Pancreas (tissue), 10 donors: ENCODE data around the gene PIGZ. TPM values are rescaled to one million over a fixed set of nuclear protein-coding genes. Genes with fewer than 3 reads are reported as not detected.
A peak's percentile ranks its signal among the peaks of the same experiment; 100 is the strongest.

Experiments
- ATAC-seq, 4 donors: fragments of 200-7000 bp; cut with Tn5 transposase; one replicate each; pipeline versions ENCODE4 v1.8.0 to v1.9.1; 2020; ENCODE audit warnings: mild to moderate bottlenecking in 4 of 4, moderate library complexity in 4 of 4
- DNase-seq, 6 donors: peaks; one replicate each; pipeline ENCODE4 v3.0.0-alpha.2; 2020
- FAIRE-seq: peaks from 2 replicates; lab custom pipeline; 2012; peaks lifted over from hg19 to GRCh38; lab: Jason Lieb, UNC
- H3K27ac ChIP-seq, 4 donors: fragments of 200-600 bp; sonication (generic); 1 replicate in 3 of 4; 2 replicates in 1 of 4; pipeline versions ENCODE4 v1.5.0 to v1.8.0; 2020
- H3K27me3 ChIP-seq, 4 donors: fragments of 200-600 bp; one replicate each; pipeline ENCODE4 v1.8.0; 2021
- H3K36me3 ChIP-seq, 3 donors: fragments of 200-600 bp; sonication (generic) in 1 of 3; one replicate each; pipeline versions ENCODE4 v1.5.0 to v1.8.0; 2020 to 2021
- H3K4me1 ChIP-seq, 3 donors: fragments of 200-600 bp; one replicate each; pipeline ENCODE4 v1.8.0; 2021
- H3K4me3 ChIP-seq, 4 donors: fragments of 200-600 bp; sonication (generic) in 2 of 4; one replicate each; pipeline versions ENCODE4 v1.5.0 to v1.8.0; 2020 to 2021
- H3K9me3 ChIP-seq, 4 donors: fragments of 200-600 bp; one replicate each; pipeline ENCODE4 v1.8.0; 2021
- WGBS, 2 donors: extraction: QIAGEN DNeasy Blood & Tissue Kit; methylation state at CpG; one replicate each; pipeline ENCODE4 v1.1.7; 2013; 5-methylcytosine and 5-hydroxymethylcytosine counted together
- intact Hi-C, 3 donors: fragments of 100-400 bp; cut with DNase I; formaldehyde crosslinking; loops; one replicate each; pipeline versions ENCODE4 v1.11.1 to v1.14.2; 2022
- polyA plus RNA-seq, 2 donors: library from polyadenylated mRNA; stranded (reverse); fragments of 200-250 nt; gene quantifications; one replicate each; pipeline ENCODE4 v1.2.3, GENCODE V29; 2013
- total RNA-seq, 6 donors: library from RNA; stranded (reverse); fragmentation: NEBNext Ultra II Directional in 4 of 6; extraction: Animal tissue kit (Norgen Biotek cat#: 25700) in 4 of 6; gene quantifications; one replicate each; pipeline versions ENCODE4 v1.2.1 to v1.2.4, GENCODE V29; 2021 to 2023
- TF ChIP-seq, protein P1 (sequence below), 4 donors: fragments of 200-600 bp; sonication (generic) in 3 of 4; IDR thresholded peaks; one replicate each; pipeline versions ENCODE4 v1.5.0 to v1.8.0; 2021; ENCODE audit warnings: antibody characterized with exemption in 4 of 4
- donor health status: healthy with polysubstance abuse.
- donor health status: DM: no; HTN: no; CAD: no; lungs with moderate emphysema.
- donor health status: DM: no; HTN: no; CAD: no.
- donor health status: control.
- donor health status: control.
- donor health status: Bipolar disorder and iron deficiency.
- donor health status: DM: yes; HTN: yes; CAD: no.
- donor health status: DM: no; HTN: no; CAD: no.
- donor health status: DM: no; HTN: no; CAD: no.
- donor health status: DM: yes; HTN: yes; CAD: no.

Gene PIGZ
- total and polyA plus RNA-seq, 8 donors, result 1.3 to 3.8 (median 2.1) TPM

DNA sequence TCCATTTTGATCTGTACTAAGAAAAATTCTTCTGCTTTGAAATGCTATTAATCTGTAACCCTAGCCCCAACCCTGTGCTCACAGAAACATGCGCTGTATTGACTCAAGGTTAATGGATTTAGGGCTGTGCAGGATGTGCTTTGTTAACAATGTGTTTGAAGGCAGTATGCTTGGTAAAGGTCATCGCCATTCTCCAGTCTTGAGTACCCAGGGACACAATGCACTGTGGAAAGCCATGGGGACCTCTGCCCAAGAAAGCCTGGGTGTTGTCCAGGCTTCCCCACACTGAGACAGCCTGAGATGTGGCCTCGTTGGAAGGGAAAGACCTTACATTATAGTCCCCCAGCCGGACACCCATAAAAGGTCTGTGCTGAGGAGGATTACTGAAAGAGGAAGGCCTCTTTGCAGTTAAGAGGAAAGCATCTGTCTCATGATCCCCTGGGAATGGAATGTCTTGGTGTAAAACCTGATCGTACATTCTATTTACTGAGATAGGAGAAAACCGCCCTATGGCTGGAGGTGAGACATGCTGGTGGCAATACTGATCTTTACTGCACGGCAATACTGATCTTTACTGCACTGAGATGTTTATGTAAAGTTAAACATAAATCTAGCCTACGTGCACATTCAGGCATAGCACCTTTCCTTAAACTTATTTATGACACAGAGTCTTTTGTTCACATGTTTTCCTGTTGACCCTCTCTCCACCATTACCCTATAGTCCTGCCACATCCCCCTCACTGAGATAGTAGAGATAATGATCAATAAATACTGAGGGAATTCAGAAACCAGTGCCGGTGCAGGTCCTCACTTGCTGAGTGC is 6.3 kb downstream of the PIGZ start:
- FAIRE-seq (peak; percentile 43), DNase-seq (no peak), ATAC-seq (no peak)
- intact Hi-C loops, result no loop called here
- Histone ChIP-seq H3K27ac (no peak overlapping the region), H3K36me3 (no peaks in the 10 kb centered on the region), H3K27me3 (no peaks in the 10 kb centered on the region), H3K9me3 (no peaks in the 10 kb centered on the region), H3K4me3 (no peak overlapping the region), H3K4me1 (no peaks in the 10 kb centered on the region)
- TF ChIP-seq, protein P1, sequence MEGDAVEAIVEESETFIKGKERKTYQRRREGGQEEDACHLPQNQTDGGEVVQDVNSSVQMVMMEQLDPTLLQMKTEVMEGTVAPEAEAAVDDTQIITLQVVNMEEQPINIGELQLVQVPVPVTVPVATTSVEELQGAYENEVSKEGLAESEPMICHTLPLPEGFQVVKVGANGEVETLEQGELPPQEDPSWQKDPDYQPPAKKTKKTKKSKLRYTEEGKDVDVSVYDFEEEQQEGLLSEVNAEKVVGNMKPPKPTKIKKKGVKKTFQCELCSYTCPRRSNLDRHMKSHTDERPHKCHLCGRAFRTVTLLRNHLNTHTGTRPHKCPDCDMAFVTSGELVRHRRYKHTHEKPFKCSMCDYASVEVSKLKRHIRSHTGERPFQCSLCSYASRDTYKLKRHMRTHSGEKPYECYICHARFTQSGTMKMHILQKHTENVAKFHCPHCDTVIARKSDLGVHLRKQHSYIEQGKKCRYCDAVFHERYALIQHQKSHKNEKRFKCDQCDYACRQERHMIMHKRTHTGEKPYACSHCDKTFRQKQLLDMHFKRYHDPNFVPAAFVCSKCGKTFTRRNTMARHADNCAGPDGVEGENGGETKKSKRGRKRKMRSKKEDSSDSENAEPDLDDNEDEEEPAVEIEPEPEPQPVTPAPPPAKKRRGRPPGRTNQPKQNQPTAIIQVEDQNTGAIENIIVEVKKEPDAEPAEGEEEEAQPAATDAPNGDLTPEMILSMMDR (IDR thresholded peaks at IDR 0.05), result no peak
- WGBS, 2 donors, result 75 to 79% methylated on average over 9 of the region's 9 CpGs

DNA sequence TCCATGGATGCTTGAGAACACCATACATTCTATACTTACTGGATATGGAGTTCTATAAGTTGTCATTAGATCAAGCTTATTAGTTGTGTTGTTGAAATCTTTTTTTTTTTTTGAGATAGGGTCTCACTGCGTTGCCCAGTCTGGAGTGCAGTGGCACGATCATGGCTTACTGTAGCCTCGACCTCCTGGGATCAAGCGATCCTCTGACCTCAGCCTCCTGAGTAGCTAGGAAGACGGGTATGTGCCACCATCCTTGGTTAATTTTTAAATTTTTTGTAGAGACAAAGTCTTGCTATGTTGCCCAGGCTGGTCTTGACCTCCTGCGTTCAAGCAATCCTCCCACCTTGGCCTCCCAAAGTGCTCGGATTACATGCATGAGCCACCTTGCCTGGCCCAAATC is 13.8 kb downstream of the PIGZ start:
- Histone ChIP-seq H3K4me3 (no peak overlapping the region), H3K36me3 (no peaks in the 10 kb centered on the region), H3K27ac (no peak overlapping the region), H3K4me1 (no peaks in the 10 kb centered on the region), H3K9me3 (no peaks in the 10 kb centered on the region), H3K27me3 (no peaks in the 10 kb centered on the region)
- no peak for FAIRE-seq
- whole genome bisulfite sequencing, 2 donors, result 81 to 90% methylated on average over 7 of the region's 7 CpGs
- TF ChIP-seq, protein P1 (IDR thresholded peaks at IDR 0.05), result no peak
- ATAC-seq, result no peak
- intact Hi-C loops, result no loop called here
- DNase-seq, result no peak

DNA sequence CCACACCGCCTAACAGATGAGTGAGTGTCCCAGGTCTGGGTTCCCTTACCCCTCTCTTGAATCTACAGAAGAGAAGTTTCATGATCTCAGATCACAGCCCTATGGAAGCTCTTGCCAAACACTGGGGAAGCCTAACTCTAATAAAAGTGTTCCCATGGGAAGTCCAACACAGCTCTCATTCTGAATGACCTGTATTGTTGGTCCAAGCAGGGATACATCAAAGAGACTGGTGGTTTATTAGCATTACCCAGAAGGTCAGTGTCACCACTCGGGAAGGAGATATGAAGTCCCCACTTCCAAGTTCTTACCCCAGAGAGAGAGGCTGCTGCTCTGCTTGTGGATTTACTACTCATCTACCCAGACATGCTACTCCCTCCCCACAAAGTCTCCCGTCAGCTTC is 17.3 kb downstream of the PIGZ start:
- Histone ChIP-seq H3K4me1 (no peaks in the 10 kb centered on the region), H3K9me3 (no peaks in the 10 kb centered on the region), H3K27me3 (no peaks in the 10 kb centered on the region), H3K27ac (no peak overlapping the region), H3K36me3 (no peaks in the 10 kb centered on the region), H3K4me3 (no peak overlapping the region)
- intact Hi-C loops, result no loop called here
- WGBS, 2 donors, result 93 to 96% methylated on average over 3 of the region's 3 CpGs
- TF ChIP-seq, protein P1 (IDR thresholded peaks at IDR 0.05), result no peak
- DNase-seq (no peak), FAIRE-seq (no peak), ATAC-seq (no peak)

DNA sequence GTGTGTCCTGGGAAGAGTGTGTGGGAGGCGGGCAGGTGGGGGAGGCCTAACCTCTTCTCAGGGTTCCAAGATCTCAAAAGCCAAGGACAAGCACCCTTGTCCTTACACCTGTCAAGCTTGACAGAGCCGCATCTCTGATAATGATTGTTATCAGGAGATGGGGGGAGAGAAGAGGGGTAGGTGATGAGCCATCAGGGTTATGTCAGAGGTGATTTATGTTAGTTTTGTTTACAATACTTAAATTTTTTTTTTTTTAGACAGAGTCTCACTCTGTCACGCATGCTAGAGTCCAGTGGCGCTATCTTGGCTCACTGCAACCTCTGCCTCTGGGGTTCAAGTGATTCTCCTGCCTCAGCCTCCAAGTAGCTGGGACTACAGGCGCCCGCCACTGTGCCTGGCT is 18.9 kb downstream of the PIGZ start:
- FAIRE-seq (no peak), DNase-seq (no peak), ATAC-seq (no peak)
- H3K36me3 ChIP-seq, result no peaks in the 10 kb centered on the region
- intact Hi-C loops, result no loop called here
- TF ChIP-seq, protein P1 (IDR thresholded peaks at IDR 0.05), result no peak
- no peak overlapping the region for H3K4me3 ChIP-seq
- no peak overlapping the region for H3K27ac ChIP-seq
- H3K4me1 ChIP-seq, result no peaks in the 10 kb centered on the region
- WGBS, 2 donors, result 86 to 95% methylated on average over 6 of the region's 6 CpGs
- no peaks in the 10 kb centered on the region for H3K9me3 ChIP-seq
- H3K27me3 ChIP-seq, result no peaks in the 10 kb centered on the region

DNA sequence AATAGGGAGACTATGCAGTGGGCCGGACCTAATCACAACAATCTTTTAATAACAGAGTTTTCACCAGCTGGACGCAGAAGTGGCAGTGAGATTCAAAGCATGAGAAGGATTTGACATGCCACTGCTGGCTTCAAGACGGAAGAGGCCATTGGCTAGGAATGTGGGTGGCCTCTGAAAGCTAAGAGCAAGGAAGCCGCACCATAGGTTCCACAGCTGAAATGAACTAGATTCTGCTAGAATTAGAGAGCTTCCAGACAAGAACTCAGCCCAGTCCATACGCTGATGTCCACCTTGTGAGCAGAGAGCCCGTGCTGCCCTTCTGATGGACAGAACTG is 19.4 kb downstream of the PIGZ start:
- no peaks in the 10 kb centered on the region for H3K27me3 ChIP-seq
- intact Hi-C loops, result no loop called here
- no peaks in the 10 kb centered on the region for H3K36me3 ChIP-seq
- ATAC-seq (no peak), DNase-seq (no peak), FAIRE-seq (no peak)
- TF ChIP-seq, protein P1 (IDR thresholded peaks at IDR 0.05), result no peak
- WGBS, 2 donors, result 85 to 92% methylated on average over 6 of the region's 6 CpGs
- H3K4me3 ChIP-seq, result no peak overlapping the region
- no peak overlapping the region for H3K27ac ChIP-seq
- H3K9me3 ChIP-seq, result no peaks in the 10 kb centered on the region
- H3K4me1 ChIP-seq, result no peaks in the 10 kb centered on the region
